Renal pelvis (tissue), 4 donors: Measurements from ENCODE around the gene SLIT3. TPM values are rescaled to one million over a fixed set of nuclear protein-coding genes. Genes with fewer than 3 reads are reported as not detected.
A peak's percentile ranks its signal among the peaks of the same experiment; 100 is the strongest.

Experiments used
- DNase-seq: peaks from one replicate; pipeline ENCODE4 v3.0.0-alpha.2; 2013
- polyA plus RNA-seq, 3 donors: library from polyadenylated mRNA; unstranded; fragments of 120-200 nt; gene quantifications; one replicate each; pipeline ENCODE4 v1.2.1, GENCODE V29; 2013; ENCODE audit not compliant: insufficient read length in 3 of 3

The SLIT3 gene
- polyA plus RNA-seq, 3 donors, result 41.2 to 62.4 (median 57.5) TPM

GRCh38 chr5:169299663-169300467, 1.1 kb downstream of the SLIT3 start:
- no peak for DNase-seq

GRCh38 chr5:169299191-169299662, 1.7 kb downstream of the SLIT3 start:
- DNase-seq, result no peak

- no peak for DNase-seq
These were observed 2.7 kb downstream of the SLIT3 start for GRCh38 chr5:169298193-169298592.

- no peak for DNase-seq
These were observed 4.4 kb downstream of the SLIT3 start for GRCh38 chr5:169296419-169297143.

GRCh38 chr5:169295306-169295705, 5.6 kb downstream of the SLIT3 start:
- no peak for DNase-seq

GRCh38 chr5:169294621-169295020, 6.3 kb downstream of the SLIT3 start:
- DNase-seq, result no peak

GRCh38 chr5:169291877-169292276, 9.1 kb downstream of the SLIT3 start:
- no peak for DNase-seq

- no peak for DNase-seq
These were observed 10.0 kb downstream of the SLIT3 start for GRCh38 chr5:169290895-169291294.

GRCh38 chr5:169289520-169289919, 11.4 kb downstream of the SLIT3 start:
- no peak for DNase-seq

GRCh38 chr5:169288066-169288930, 12.6 kb downstream of the SLIT3 start:
- no peak for DNase-seq

- DNase-seq, result no peak
These were observed 13.4 kb downstream of the SLIT3 start for GRCh38 chr5:169287529-169287928.

- no peak for DNase-seq
These were observed 14.2 kb downstream of the SLIT3 start for GRCh38 chr5:169286572-169287300.

GRCh38 chr5:169283887-169284286, 17.1 kb downstream of the SLIT3 start:
- DNase-seq, result no peak

- DNase-seq, result no peak
These were observed 19.3 kb downstream of the SLIT3 start for GRCh38 chr5:169281625-169282024.

GRCh38 chr5:169280696-169281095, 20.2 kb downstream of the SLIT3 start:
- DNase-seq, result no peak

- DNase-seq, result peak; percentile 48
These were observed 20.7 kb downstream of the SLIT3 start for GRCh38 chr5:169280286-169280685.

- DNase-seq, result no peak
These were observed 21.8 kb downstream of the SLIT3 start for GRCh38 chr5:169279125-169279524.

GRCh38 chr5:169273881-169274280, 27.1 kb downstream of the SLIT3 start:
- DNase-seq, result no peak

- no peak for DNase-seq
These were observed 27.5 kb downstream of the SLIT3 start for GRCh38 chr5:169273451-169273850.

GRCh38 chr5:169272731-169273427, 28.1 kb downstream of the SLIT3 start:
- DNase-seq, result peak; percentile 73

GRCh38 chr5:169272111-169272510, 28.8 kb downstream of the SLIT3 start:
- DNase-seq, result no peak
